ENCODE measurements around the gene MYH14. TPM values are rescaled to one million over a fixed set of nuclear protein-coding genes. Genes with fewer than 3 reads are reported as not detected.

MYH14 gene
- total and polyA plus RNA-seq, 9 of the 15 experiments (the other 6 are each of a cell fraction or from before 2014, with no cell fraction given), result 0.04 to 0.86 (median 0.19) TPM; not detected in 2

GRCh38 chr19:50191216-50191615 lies 12.2 kb upstream of the MYH14 start (continued):
- TF ChIP-seq ZFP91 (CRISPR knock-in tag; IDR thresholded peaks at IDR 0.05) (no peak), SUPT5H (IDR thresholded peaks at IDR 0.05) (no peak), ZNF121 (CRISPR knock-in tag; conservative IDR thresholded peaks at IDR 0.05) (no peak), RAD21 (CRISPR knock-in tag; conservative IDR thresholded peaks at IDR 0.05 in 1 of 2, IDR thresholded peaks at IDR 0.05 in 1 of 2) (no peak), MECOM (CRISPR knock-in tag; IDR thresholded peaks at IDR 0.05) (no peak), MNT (conservative IDR thresholded peaks at IDR 0.05) (no peak), ELK3 (CRISPR knock-in tag; IDR thresholded peaks at IDR 0.05) (no peak), POLR3A (IDR thresholded peaks at IDR 0.05; ENCODE audit: borderline replicate concordance, extremely low read depth, insufficient read depth, insufficient read length) (no peak), THRB (CRISPR knock-in tag; conservative IDR thresholded peaks at IDR 0.05) (no peak)

All from K562 (cell line).